Endodermal cell (in vitro differentiated cells): ENCODE data around the gene YBX2. TPM values are rescaled to one million over a fixed set of nuclear protein-coding genes. Genes with fewer than 3 reads are reported as not detected.

Source experiments
- DNase-seq: peaks from one replicate; pipeline ENCODE4 v3.0.0-alpha.2; 2017
- H3K27ac ChIP-seq: 2 replicates; pipeline ENCODE4 v1.5.1; 2013; ENCODE audit warnings: mild to moderate bottlenecking, low read depth, low read length, moderate library complexity
- H3K27me3 ChIP-seq: 2 replicates; pipeline ENCODE4 v1.6.1; 2013; ENCODE audit warnings: mild to moderate bottlenecking, low read length, moderate library complexity; ENCODE audit not compliant: insufficient read depth, control insufficient read depth, poor library complexity, severe bottlenecking
- H3K36me3 ChIP-seq: 2 replicates; pipeline ENCODE4 v1.7.0; 2013; ENCODE audit warnings: mild to moderate bottlenecking, low read length, moderate library complexity; ENCODE audit not compliant: control insufficient read depth, insufficient read depth
- H3K4me1 ChIP-seq: one replicate; pipeline ENCODE4 v1.7.0; 2013; ENCODE audit warnings: low read length; ENCODE audit not compliant: control insufficient read depth, insufficient read depth
- H3K4me3 ChIP-seq: 2 replicates; pipeline ENCODE4 v1.5.1; 2013; ENCODE audit warnings: mild to moderate bottlenecking, low read length, moderate library complexity
- H3K9ac ChIP-seq: 2 replicates; pipeline ENCODE4 v1.6.1; 2013; ENCODE audit warnings: mild to moderate bottlenecking, low read length, moderate library complexity; ENCODE audit not compliant: poor library complexity, severe bottlenecking; ENCODE audit errors: extremely low read depth
- H3K9me3 ChIP-seq: 2 replicates; pipeline ENCODE4 v1.6.1; 2013; ENCODE audit warnings: mild to moderate bottlenecking, low read length, moderate library complexity; ENCODE audit not compliant: control insufficient read depth
- H3K27ac Mint-ChIP-seq: 2 replicates; pipeline ENCODE4 v1.8.0; 2020; ENCODE audit warnings: mixed read lengths
- H3K27me3 Mint-ChIP-seq: 2 replicates; pipeline ENCODE4 v1.8.0; 2021; ENCODE audit warnings: mild to moderate bottlenecking, mixed read lengths; ENCODE audit not compliant: insufficient read depth
- H3K36me3 Mint-ChIP-seq: 2 replicates; pipeline ENCODE4 v1.8.0; 2020; ENCODE audit warnings: low read depth, mixed read lengths
- H3K4me1 Mint-ChIP-seq: 2 replicates; pipeline ENCODE4 v1.8.0; 2020; ENCODE audit warnings: mixed read lengths
- H3K4me3 Mint-ChIP-seq: 2 replicates; pipeline ENCODE4 v1.8.0; 2020; ENCODE audit warnings: mild to moderate bottlenecking, moderate library complexity, mixed read lengths
- H3K9me3 Mint-ChIP-seq: 2 replicates; pipeline ENCODE4 v1.8.0; 2020; ENCODE audit warnings: mild to moderate bottlenecking, mixed read lengths
- CTCF ChIP-seq: fragments of 200-600 bp; sonication (generic); conservative IDR thresholded peaks from 2 replicates; pipeline ENCODE4 v1.5.0; 2021; ENCODE audit warnings: antibody characterized with exemption, mild to moderate bottlenecking
- WGBS, 2 experiments: methylation state at CpG; one replicate each; pipeline versions ENCODE4 v1.1.5 to v1.1.7; 2013; ENCODE audit warnings: missing lambda C conversion rate in 2 of 2, mixed read lengths in 1 of 2; ENCODE audit not compliant: insufficient coverage in 1 of 2, insufficient read length in 1 of 2; 5-methylcytosine and 5-hydroxymethylcytosine counted together
- total RNA-seq, 2 donors: library from RNA; stranded (reverse); fragmentation: NEBNext Ultra II Directional in 1 of 2; extraction: Animal tissue kit (Norgen Biotek cat#: 25700) in 1 of 2; gene quantifications; 2 replicates in 1 of 2; 3 replicates in 1 of 2; pipeline ENCODE4 v1.2.1, GENCODE V29; 2021

YBX2 gene
- total RNA-seq, 2 donors from 2014 or later: 6.6 to 15.9 TPM

- peaks cover 71% of the 10 kb centered on the region for H3K27me3 Mint-ChIP-seq
- DNase-seq: no peak
- Histone ChIP-seq H3K36me3 (no peaks in the 10 kb centered on the region), H3K9ac (no peak overlapping the region), H3K4me3 (no peak overlapping the region), H3K9me3 (no peaks in the 10 kb centered on the region), H3K27me3 (peaks cover 54% of the 10 kb centered on the region), H3K27ac (no peak overlapping the region), H3K4me1 (no peaks in the 10 kb centered on the region)
- H3K27ac Mint-ChIP-seq: no peak overlapping the region
- H3K4me3 Mint-ChIP-seq: no peak overlapping the region
- WGBS, 2 experiments: 100% methylated on average over 2 of the region's 2 CpGs; no CpG with 5 or more reads in 1 of the 2 experiments
- H3K9me3 Mint-ChIP-seq: no peaks in the 10 kb centered on the region
- no peaks in the 10 kb centered on the region for H3K36me3 Mint-ChIP-seq
- peaks cover 3% of the 10 kb centered on the region for H3K4me1 Mint-ChIP-seq
- TF ChIP-seq CTCF: no peak
Measured at GRCh38 chr17:7292194-7292593, 2.2 kb downstream of the YBX2 start.

- Mint-ChIP-seq H3K27ac (no peak overlapping the region), H3K4me1 (peaks cover 3% of the 10 kb centered on the region), H3K36me3 (no peaks in the 10 kb centered on the region), H3K27me3 (peaks cover 60% of the 10 kb centered on the region), H3K4me3 (no peak overlapping the region), H3K9me3 (no peaks in the 10 kb centered on the region)
- WGBS, 2 experiments: 87 to 89% methylated on average over 9 to 11 of the region's 11 CpGs
- Histone ChIP-seq H3K9me3 (no peaks in the 10 kb centered on the region), H3K27me3 (peaks cover 41% of the 10 kb centered on the region), H3K4me1 (no peaks in the 10 kb centered on the region), H3K27ac (no peak overlapping the region), H3K9ac (no peak overlapping the region), H3K4me3 (no peak overlapping the region), H3K36me3 (no peaks in the 10 kb centered on the region)
- DNase-seq: no peak
- TF ChIP-seq CTCF: no peak
Measured at GRCh38 chr17:7290685-7291084, 3.8 kb downstream of the YBX2 start.

- no peak overlapping the region for H3K27ac Mint-ChIP-seq
- peaks cover 55% of the 10 kb centered on the region for H3K27me3 Mint-ChIP-seq
- H3K36me3 Mint-ChIP-seq: no peaks in the 10 kb centered on the region
- Histone ChIP-seq H3K4me1 (no peaks in the 10 kb centered on the region), H3K9me3 (no peaks in the 10 kb centered on the region), H3K27me3 (peaks cover 36% of the 10 kb centered on the region), H3K9ac (no peak overlapping the region), H3K4me3 (no peak overlapping the region), H3K36me3 (no peaks in the 10 kb centered on the region), H3K27ac (no peak overlapping the region)
- H3K4me1 Mint-ChIP-seq: peaks cover 3% of the 10 kb centered on the region
- TF ChIP-seq CTCF: no peak
- H3K9me3 Mint-ChIP-seq: no peaks in the 10 kb centered on the region
- WGBS, 2 experiments: 93 to 95% methylated on average over 4 to 19 of the region's 19 CpGs
- H3K4me3 Mint-ChIP-seq: no peak overlapping the region
- DNase-seq: no peak
Measured at GRCh38 chr17:7290166-7290565, 4.3 kb downstream of the YBX2 start.
